GM19240 (cell line): ENCODE data around the gene TMEM81.

ENCODE experiments used
- DNase-seq: peaks from one replicate; pipeline ENCODE4 v3.0.0; 2011; ENCODE audit warnings: low spot score; ENCODE audit not compliant: insufficient read length

TMEM81 gene

GRCh38 chr1:205059660-205060059, 24.6 kb downstream of the TMEM81 start:
- no peak for DNase-seq

- DNase-seq = no peak
Observed at GRCh38 chr1:205058853-205059252, 25.4 kb downstream of the TMEM81 start.

GRCh38 chr1:205057808-205058575, 26.3 kb downstream of the TMEM81 start:
- DNase-seq = no peak

GRCh38 chr1:205056956-205057568, 27.2 kb downstream of the TMEM81 start:
- no peak for DNase-seq

GRCh38 chr1:205056188-205056611, 28.1 kb downstream of the TMEM81 start:
- DNase-seq = no peak

GRCh38 chr1:205054013-205054412, 30.2 kb downstream of the TMEM81 start:
- no peak for DNase-seq

- DNase-seq = no peak
Observed at GRCh38 chr1:205053296-205053695, 31.0 kb downstream of the TMEM81 start.

GRCh38 chr1:205052690-205053089, 31.6 kb downstream of the TMEM81 start:
- no peak for DNase-seq

GRCh38 chr1:205049479-205049878, 34.8 kb downstream of the TMEM81 start:
- no peak for DNase-seq

GRCh38 chr1:205048382-205048781, 35.9 kb downstream of the TMEM81 start:
- DNase-seq = no peak

GRCh38 chr1:205047764-205048231, 36.5 kb downstream of the TMEM81 start:
- DNase-seq = no peak

- DNase-seq = no peak
Observed at GRCh38 chr1:205046870-205047269, 37.4 kb downstream of the TMEM81 start.

GRCh38 chr1:205045146-205045545, 39.1 kb downstream of the TMEM81 start:
- no peak for DNase-seq

- no peak for DNase-seq
Observed at GRCh38 chr1:205044741-205045140, 39.5 kb downstream of the TMEM81 start.

GRCh38 chr1:205043866-205044265, 40.4 kb downstream of the TMEM81 start:
- DNase-seq = no peak

- DNase-seq = no peak
Observed at GRCh38 chr1:205042911-205043806, 41.1 kb downstream of the TMEM81 start, which contains the start of gene CNTN2. CNTN2 (plus strand) TSS chr1:205043212; CDS start chr1:205053186, 9,974 bp downstream.

- no peak for DNase-seq
Observed at GRCh38 chr1:205041998-205042910, 42.0 kb downstream of the TMEM81 start.

GRCh38 chr1:205041001-205041715, 43.1 kb downstream of the TMEM81 start:
- no peak for DNase-seq

GRCh38 chr1:205038132-205038786, 46.0 kb downstream of the TMEM81 start:
- DNase-seq = no peak
